Measurements from ENCODE around the gene CRYBG1. TPM values are rescaled to one million over a fixed set of nuclear protein-coding genes. Genes with fewer than 3 reads are reported as not detected.

The CRYBG1 gene
- total RNA-seq, 1 experiment from 2014 or later = 10.1 TPM

DNA sequence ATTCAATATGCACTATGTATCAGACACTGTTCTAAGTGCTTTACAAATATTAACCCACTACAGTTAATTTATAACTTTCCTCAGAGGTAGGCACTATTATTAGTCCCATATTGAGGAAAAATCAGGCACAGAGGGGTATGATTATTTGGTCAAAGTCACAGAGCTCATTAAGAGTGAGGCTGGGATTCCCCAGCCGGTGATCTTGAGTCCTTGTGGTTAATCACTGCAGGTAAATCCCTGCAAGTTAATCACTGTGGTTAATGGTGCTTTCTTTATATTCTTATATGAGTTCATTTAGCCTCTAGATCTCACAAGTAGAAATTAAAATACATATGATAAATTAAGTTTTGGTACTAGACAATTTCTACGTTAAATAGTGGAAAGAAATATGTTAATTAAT is 9.2 kb downstream of the CRYBG1 start (continued):
- TF ChIP-seq, protein P1, sequence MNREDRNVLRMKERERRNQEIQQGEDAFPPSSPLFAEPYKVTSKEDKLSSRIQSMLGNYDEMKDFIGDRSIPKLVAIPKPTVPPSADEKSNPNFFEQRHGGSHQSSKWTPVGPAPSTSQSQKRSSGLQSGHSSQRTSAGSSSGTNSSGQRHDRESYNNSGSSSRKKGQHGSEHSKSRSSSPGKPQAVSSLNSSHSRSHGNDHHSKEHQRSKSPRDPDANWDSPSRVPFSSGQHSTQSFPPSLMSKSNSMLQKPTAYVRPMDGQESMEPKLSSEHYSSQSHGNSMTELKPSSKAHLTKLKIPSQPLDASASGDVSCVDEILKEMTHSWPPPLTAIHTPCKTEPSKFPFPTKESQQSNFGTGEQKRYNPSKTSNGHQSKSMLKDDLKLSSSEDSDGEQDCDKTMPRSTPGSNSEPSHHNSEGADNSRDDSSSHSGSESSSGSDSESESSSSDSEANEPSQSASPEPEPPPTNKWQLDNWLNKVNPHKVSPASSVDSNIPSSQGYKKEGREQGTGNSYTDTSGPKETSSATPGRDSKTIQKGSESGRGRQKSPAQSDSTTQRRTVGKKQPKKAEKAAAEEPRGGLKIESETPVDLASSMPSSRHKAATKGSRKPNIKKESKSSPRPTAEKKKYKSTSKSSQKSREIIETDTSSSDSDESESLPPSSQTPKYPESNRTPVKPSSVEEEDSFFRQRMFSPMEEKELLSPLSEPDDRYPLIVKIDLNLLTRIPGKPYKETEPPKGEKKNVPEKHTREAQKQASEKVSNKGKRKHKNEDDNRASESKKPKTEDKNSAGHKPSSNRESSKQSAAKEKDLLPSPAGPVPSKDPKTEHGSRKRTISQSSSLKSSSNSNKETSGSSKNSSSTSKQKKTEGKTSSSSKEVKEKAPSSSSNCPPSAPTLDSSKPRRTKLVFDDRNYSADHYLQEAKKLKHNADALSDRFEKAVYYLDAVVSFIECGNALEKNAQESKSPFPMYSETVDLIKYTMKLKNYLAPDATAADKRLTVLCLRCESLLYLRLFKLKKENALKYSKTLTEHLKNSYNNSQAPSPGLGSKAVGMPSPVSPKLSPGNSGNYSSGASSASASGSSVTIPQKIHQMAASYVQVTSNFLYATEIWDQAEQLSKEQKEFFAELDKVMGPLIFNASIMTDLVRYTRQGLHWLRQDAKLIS (CRISPR knock-in tag; IDR thresholded peaks at IDR 0.05; ENCODE audit: borderline replicate concordance) = no peak
- TF ChIP-seq, protein P2, sequence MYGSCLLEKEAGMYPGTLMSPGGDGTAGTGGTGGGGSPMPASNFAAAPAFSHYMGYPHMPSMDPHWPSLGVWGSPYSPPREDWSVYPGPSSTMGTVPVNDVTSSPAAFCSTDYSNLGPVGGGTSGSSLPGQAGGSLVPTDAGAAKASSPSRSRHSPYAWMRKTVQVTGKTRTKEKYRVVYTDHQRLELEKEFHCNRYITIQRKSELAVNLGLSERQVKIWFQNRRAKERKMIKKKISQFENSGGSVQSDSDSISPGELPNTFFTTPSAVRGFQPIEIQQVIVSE (CRISPR knock-in tag; IDR thresholded peaks at IDR 0.05; ENCODE audit: borderline replicate concordance) = no peak
- TF ChIP-seq ZNF138 (CRISPR knock-in tag; conservative IDR thresholded peaks at IDR 0.05) = no peak

DNA sequence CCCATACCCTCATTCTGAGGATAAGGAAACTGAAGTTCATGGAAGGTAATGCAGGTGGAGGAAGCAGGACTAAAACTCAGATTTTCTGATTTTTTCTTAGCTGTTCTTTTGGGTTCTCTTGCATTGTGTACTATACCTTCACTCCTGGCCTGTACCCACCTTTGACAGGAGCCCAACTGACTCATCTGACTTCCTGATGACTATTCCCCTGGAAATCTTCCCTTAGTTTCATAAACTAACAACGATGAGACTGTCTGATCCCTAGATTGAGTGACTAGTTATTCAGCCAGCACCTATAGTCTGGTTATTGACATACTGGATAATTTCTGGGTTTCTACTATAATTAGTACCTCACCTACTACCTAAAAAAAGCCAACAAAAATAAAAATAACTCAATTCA is 10.1 kb downstream of the CRYBG1 start:
- Mint-ChIP-seq H3K4me3 (no peak overlapping the region), H3K27ac (no peak overlapping the region), H3K4me1 (peaks cover 9% of the 10 kb centered on the region), H3K36me3 (no peaks in the 10 kb centered on the region), H3K27me3 (ENCODE audit: low read depth) (no peaks in the 10 kb centered on the region), H3K9me3 (no peaks in the 10 kb centered on the region)
- ChIA-PET CTCF (interaction anchor here (2.5 kb wide), 1 partner anchor 10 kb away, joined by 18 read pairs; the partner anchor contains the start of gene CRYBG1), POLR2A (no interaction called here)
- DNase-seq (ENCODE audit: low spot score) (no peak), ATAC-seq (no peak)
- TF ChIP-seq, protein P2 (CRISPR knock-in tag; IDR thresholded peaks at IDR 0.05; ENCODE audit: borderline replicate concordance) = no peak
- TF ChIP-seq, protein P3, sequence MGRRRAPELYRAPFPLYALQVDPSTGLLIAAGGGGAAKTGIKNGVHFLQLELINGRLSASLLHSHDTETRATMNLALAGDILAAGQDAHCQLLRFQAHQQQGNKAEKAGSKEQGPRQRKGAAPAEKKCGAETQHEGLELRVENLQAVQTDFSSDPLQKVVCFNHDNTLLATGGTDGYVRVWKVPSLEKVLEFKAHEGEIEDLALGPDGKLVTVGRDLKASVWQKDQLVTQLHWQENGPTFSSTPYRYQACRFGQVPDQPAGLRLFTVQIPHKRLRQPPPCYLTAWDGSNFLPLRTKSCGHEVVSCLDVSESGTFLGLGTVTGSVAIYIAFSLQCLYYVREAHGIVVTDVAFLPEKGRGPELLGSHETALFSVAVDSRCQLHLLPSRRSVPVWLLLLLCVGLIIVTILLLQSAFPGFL (CRISPR knock-in tag; IDR thresholded peaks at IDR 0.05; ENCODE audit: borderline replicate concordance) = no peak
- TF ChIP-seq, protein P4, sequence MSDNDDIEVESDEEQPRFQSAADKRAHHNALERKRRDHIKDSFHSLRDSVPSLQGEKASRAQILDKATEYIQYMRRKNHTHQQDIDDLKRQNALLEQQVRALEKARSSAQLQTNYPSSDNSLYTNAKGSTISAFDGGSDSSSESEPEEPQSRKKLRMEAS (CRISPR knock-in tag; IDR thresholded peaks at IDR 0.05) = no peak
- TF ChIP-seq, protein P5, sequence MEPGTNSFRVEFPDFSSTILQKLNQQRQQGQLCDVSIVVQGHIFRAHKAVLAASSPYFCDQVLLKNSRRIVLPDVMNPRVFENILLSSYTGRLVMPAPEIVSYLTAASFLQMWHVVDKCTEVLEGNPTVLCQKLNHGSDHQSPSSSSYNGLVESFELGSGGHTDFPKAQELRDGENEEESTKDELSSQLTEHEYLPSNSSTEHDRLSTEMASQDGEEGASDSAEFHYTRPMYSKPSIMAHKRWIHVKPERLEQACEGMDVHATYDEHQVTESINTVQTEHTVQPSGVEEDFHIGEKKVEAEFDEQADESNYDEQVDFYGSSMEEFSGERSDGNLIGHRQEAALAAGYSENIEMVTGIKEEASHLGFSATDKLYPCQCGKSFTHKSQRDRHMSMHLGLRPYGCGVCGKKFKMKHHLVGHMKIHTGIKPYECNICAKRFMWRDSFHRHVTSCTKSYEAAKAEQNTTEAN (CRISPR knock-in tag; IDR thresholded peaks at IDR 0.05) = no peak
- no peak for TF ChIP-seq ESRRA (CRISPR knock-in tag; IDR thresholded peaks at IDR 0.05; ENCODE audit: borderline replicate concordance)
- TF ChIP-seq, protein P6, sequence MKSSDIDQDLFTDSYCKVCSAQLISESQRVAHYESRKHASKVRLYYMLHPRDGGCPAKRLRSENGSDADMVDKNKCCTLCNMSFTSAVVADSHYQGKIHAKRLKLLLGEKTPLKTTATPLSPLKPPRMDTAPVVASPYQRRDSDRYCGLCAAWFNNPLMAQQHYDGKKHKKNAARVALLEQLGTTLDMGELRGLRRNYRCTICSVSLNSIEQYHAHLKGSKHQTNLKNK (CRISPR knock-in tag; IDR thresholded peaks at IDR 0.05) = no peak
- TF ChIP-seq JUN (CRISPR knock-in tag; IDR thresholded peaks at IDR 0.05) = no peak
- TF ChIP-seq, protein P7, sequence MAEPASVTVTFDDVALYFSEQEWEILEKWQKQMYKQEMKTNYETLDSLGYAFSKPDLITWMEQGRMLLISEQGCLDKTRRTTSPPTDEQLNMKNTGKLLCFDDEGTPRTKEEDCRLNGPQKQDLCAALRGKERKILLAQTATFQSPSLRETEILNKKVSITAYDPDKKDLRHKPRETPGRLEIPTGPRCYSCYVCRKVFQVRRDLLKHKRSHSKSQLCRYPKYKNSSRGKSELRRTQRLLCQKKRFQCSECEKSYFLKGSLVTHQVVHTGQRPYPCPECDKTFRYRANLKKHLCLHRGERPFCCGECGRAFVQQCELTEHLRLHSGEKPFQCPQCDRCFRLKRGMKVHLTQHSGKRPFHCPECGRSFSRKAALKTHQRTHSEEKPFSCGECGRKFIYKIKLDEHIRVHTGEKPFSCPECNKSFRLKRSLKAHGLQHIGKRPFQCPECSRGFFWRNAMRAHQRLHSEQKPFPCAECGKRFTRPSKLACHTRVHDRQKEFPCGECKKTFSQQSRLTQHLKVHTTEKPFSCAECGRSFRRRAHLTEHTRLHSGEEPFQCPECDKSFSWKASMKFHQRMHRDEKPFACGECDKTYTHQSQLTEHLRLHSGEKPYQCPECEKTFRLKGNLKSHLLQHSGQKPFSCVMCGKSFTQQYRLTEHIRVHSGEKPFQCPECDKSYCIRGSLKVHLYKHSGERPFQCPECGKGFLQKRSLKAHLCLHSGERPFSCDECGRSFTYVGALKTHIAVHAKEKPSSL (CRISPR knock-in tag; conservative IDR thresholded peaks at IDR 0.05) = no peak
- no peak for TF ChIP-seq NR3C1 (CRISPR knock-in tag; conservative IDR thresholded peaks at IDR 0.05; ENCODE audit: low read depth)
- TF ChIP-seq RORB (CRISPR knock-in tag; IDR thresholded peaks at IDR 0.05) = no peak
- TF ChIP-seq TEAD4 (CRISPR knock-in tag; IDR thresholded peaks at IDR 0.05) = no peak

All from WTC11 (cell line).